ENCODE results near the gene HNMT.

- TF ChIP-seq CTCF (IDR thresholded peaks at IDR 0.05; ENCODE audit: poor library complexity, severe bottlenecking) (no peak), RAD21 (conservative IDR thresholded peaks at IDR 0.05) (no peak)
These were observed 25.2 kb upstream of the HNMT start for GRCh38 chr2:137939026-137939425.
